K562 (cell line): ENCODE data around the gene CFAP20DC. TPM values are rescaled to one million over a fixed set of nuclear protein-coding genes. Genes with fewer than 3 reads are reported as not detected.

Experiments
- ATAC-seq: fragments of 200-7000 bp; cut with Tn5 transposase; 3 replicates; pipeline ENCODE4 v1.9.1; 2020; ENCODE audit warnings: moderate library complexity
- BruUV-seq: library from RNA; stranded (reverse); fragments of 400-500 nt; replicated peaks from 2 replicates; lab custom pipeline; 2021; lab: Mats Ljungman, UMichigan
- CTCF ChIA-PET: fragments of 300-600 bp; formaldehyde crosslinking; extraction: SDS; loops from one replicate; lab custom pipeline; 2021; ENCODE audit warnings: low intra/inter-chr PET ratio; lab: Yijun Ruan, JAX
- POLR2A ChIA-PET: fragments of 300-600, 350-650 bp; sonication (Branson Sonifier 250); formaldehyde crosslinking; extraction: SDS; loops from one replicate; lab custom pipeline; 2021; ENCODE audit warnings: antibody characterized with exemption, inconsistent platforms; lab: Yijun Ruan, JAX
- DNase-seq, 4 experiments: peaks; one replicate each; pipeline versions ENCODE4 v3.0.0 to v3.0.0-alpha.2; 2011 to 2018; ENCODE audit warnings: low spot score in 3 of 4, mixed read lengths in 3 of 4; ENCODE audit errors: extremely low read depth in 1 of 4
- FAIRE-seq: peaks from 2 replicates; lab custom pipeline; 2011; peaks lifted over from hg19 to GRCh38; lab: Jason Lieb, UNC
- H2AFZ ChIP-seq: 2 replicates; pipeline ENCODE4 v1.6.0; 2011; ENCODE audit warnings: low read depth, low read length, control low read depth, inconsistent platforms
- H3K27ac ChIP-seq: fragments of 200-600 bp; 3 replicates; pipeline ENCODE4 v1.8.0; 2011; ENCODE audit warnings: low read depth, mild to moderate bottlenecking, control low read depth, inconsistent platforms, low read length, moderate library complexity, mixed read lengths; ENCODE audit errors: extremely low read depth
- H3K27me3 ChIP-seq, 2 experiments: fragments of 300-600 bp in 1 of 2; 2 replicates in 1 of 2; 3 replicates in 1 of 2; pipeline versions ENCODE4 v1.6.0 to v1.8.0; 2011; ENCODE audit warnings: inconsistent platforms in 2 of 2, low read length in 2 of 2, mild to moderate bottlenecking in 1 of 2, mixed read lengths in 1 of 2, moderate library complexity in 1 of 2; ENCODE audit not compliant: control insufficient read depth in 2 of 2, insufficient read depth in 2 of 2
- H3K36me3 ChIP-seq: fragments of 300-600 bp; 3 replicates; pipeline ENCODE4 v1.8.0; 2011; ENCODE audit warnings: mild to moderate bottlenecking, low read length, inconsistent platforms; ENCODE audit not compliant: control insufficient read depth, insufficient read depth
- H3K4me1 ChIP-seq, 2 experiments: fragments of 200-600 bp in 1 of 2; replicated peaks in 1 of 2; 2 replicates in 1 of 2; 3 replicates in 1 of 2; pipeline versions ENCODE4 v1.5.1 to v1.8.0; 2011; ENCODE audit warnings: inconsistent platforms in 2 of 2, low read length in 2 of 2, mild to moderate bottlenecking in 1 of 2, mixed read lengths in 1 of 2, moderate library complexity in 1 of 2; ENCODE audit not compliant: control insufficient read depth in 2 of 2, insufficient read depth in 2 of 2
- H3K4me2 ChIP-seq: 2 replicates; pipeline ENCODE4 v1.6.1; 2011; ENCODE audit warnings: low read length, control low read depth, inconsistent platforms, mixed read lengths; ENCODE audit not compliant: insufficient read depth
- H3K4me3 ChIP-seq: fragments of 200-600 bp; sonication (generic), shearing (Covaris generic); 2 replicates; pipeline ENCODE4 v1.5.1; 2016; ENCODE audit warnings: control low read depth, inconsistent platforms
- H3K79me2 ChIP-seq: fragments of 200-600 bp; 3 replicates; pipeline ENCODE4 v1.8.0; 2011; ENCODE audit warnings: low read length, inconsistent platforms; ENCODE audit not compliant: control insufficient read depth, insufficient read depth
- H3K9ac ChIP-seq, 2 experiments: 2 replicates each; pipeline versions ENCODE4 v1.6.0 to v1.6.1; 2011; ENCODE audit warnings: low read depth in 2 of 2, low read length in 2 of 2, control low read depth in 1 of 2, inconsistent platforms in 1 of 2, mild to moderate bottlenecking in 1 of 2, mixed read lengths in 1 of 2; ENCODE audit not compliant: insufficient read depth in 1 of 2
- H3K9me1 ChIP-seq: one replicate; pipeline ENCODE4 v1.6.0; 2011; ENCODE audit warnings: inconsistent platforms, mild to moderate bottlenecking, low read length, moderate library complexity; ENCODE audit not compliant: control insufficient read depth, insufficient read depth
- H3K9me3 ChIP-seq: replicated peaks from 2 replicates; pipeline ENCODE4 v1.5.1; 2011; ENCODE audit warnings: low read depth, low read length, inconsistent platforms; ENCODE audit not compliant: control insufficient read depth, insufficient read depth
- H4K20me1 ChIP-seq: replicated peaks from 2 replicates; pipeline ENCODE4 v1.6.1; 2011; ENCODE audit warnings: low read length, inconsistent platforms, mixed read lengths; ENCODE audit not compliant: control insufficient read depth, insufficient read depth
- MECOM ChIP-seq: fragments of 250-450 bp; sonication (Bioruptor Pico); IDR thresholded peaks from 2 replicates; pipeline ENCODE4 v1.8.0; 2022; ENCODE audit warnings: inconsistent platforms
- PHB2 ChIP-seq: fragments of 450-650 bp; IDR thresholded peaks from 2 replicates; pipeline ENCODE4 v1.6.1; 2017; ENCODE audit warnings: low read depth
- RFX5 ChIP-seq: IDR thresholded peaks from 2 replicates; pipeline ENCODE4 v1.6.1; 2011; ENCODE audit warnings: low read depth, mild to moderate bottlenecking, improper control_type of control experiment, low read length
- SIX5 ChIP-seq, 2 experiments: IDR thresholded peaks; 2 replicates each; pipeline ENCODE4 v1.6.1; 2011; ENCODE audit warnings: low read length in 2 of 2, borderline replicate concordance in 1 of 2, low read depth in 1 of 2, mild to moderate bottlenecking in 1 of 2, moderate library complexity in 1 of 2; ENCODE audit not compliant: insufficient read depth in 1 of 2
- WHSC1 ChIP-seq: IDR thresholded peaks from one replicate; pipeline ENCODE4 v1.6.1; 2012; ENCODE audit warnings: low read length, control low read depth, inconsistent platforms
- ZNF217 ChIP-seq: sonication (generic); formaldehyde crosslinking; IDR thresholded peaks from 2 replicates; pipeline ENCODE4 v1.8.0; 2022; ENCODE audit warnings: mild to moderate bottlenecking, missing genetic modification reagents
- ZNF717 ChIP-seq: fragments of 250-450 bp; sonication (Bioruptor Pico); IDR thresholded peaks from 2 replicates; pipeline ENCODE4 v1.5.0; 2021
- WGBS: fragments of 100-300 bp; shearing (Covaris generic); methylation state at CpG from one replicate; pipeline ENCODE4 v1.1.6; 2016; ENCODE audit warnings: low coverage, mixed read lengths; ENCODE audit not compliant: insufficient coverage; ENCODE audit errors: missing lambda C conversion rate; 5-methylcytosine and 5-hydroxymethylcytosine counted together
- in situ Hi-C: fragments of 300-500 bp; cut with MboI; formaldehyde crosslinking; loops from 4 replicates; pipeline ENCODE4 v1.15.0; 2018; ENCODE audit warnings: inconsistent platforms, mixed read lengths
- intact Hi-C: fragments of 100-400 bp; cut with micrococcal nuclease; formaldehyde crosslinking; loops from 2 replicates; pipeline ENCODE4 v1.14.2; 2022
- polyA plus RNA-seq, 8 experiments: library from polyadenylated mRNA; depleted of rRNA in 4 of 8; stranded (reverse) in 5 of 8; unstranded in 3 of 8; fragments of >200 nt; fragmentation: Nextera tagmentation in 2 of 8; fragmentation: Illumina TruSeq in 1 of 8; extraction: Ambion mirVana in 2 of 8; extraction: Trizol in 1 of 8; gene quantifications; 2 replicates each; pipeline versions ENCODE4 v1.2.1 to v1.2.3, GENCODE V29; 2011 to 2014; ENCODE audit warnings: inconsistent platforms in 1 of 8, missing spikeins in 1 of 8
- total RNA-seq, 7 experiments: library from RNA; depleted of rRNA in 6 of 7; stranded (reverse); fragments of >200 nt in 6 of 7; fragmentation: Illumina TruSeq in 2 of 7; extraction: Trizol in 2 of 7; gene quantifications; 2 replicates each; pipeline versions ENCODE4 v1.2.1 to v1.2.3, GENCODE V29; 2011 to 2021; ENCODE audit warnings: low replicate concordance in 1 of 7
- TF ChIP-seq, protein P1 (sequence below): IDR thresholded peaks from 2 replicates; pipeline ENCODE4 v1.6.1; 2016; ENCODE audit warnings: missing genetic modification characterization, missing compliant biosample characterization
- TF ChIP-seq, protein P2 (sequence below): sonication (generic); formaldehyde crosslinking; IDR thresholded peaks from 2 replicates; pipeline ENCODE4 v1.9.0; 2022; ENCODE audit warnings: mild to moderate bottlenecking, missing genetic modification reagents

The CFAP20DC gene
- total and polyA plus RNA-seq, 9 of the 15 experiments (the other 6 are each of a cell fraction or from before 2014, with no cell fraction given): 1.6 to 5.9 (median 4.6) TPM

DNA sequence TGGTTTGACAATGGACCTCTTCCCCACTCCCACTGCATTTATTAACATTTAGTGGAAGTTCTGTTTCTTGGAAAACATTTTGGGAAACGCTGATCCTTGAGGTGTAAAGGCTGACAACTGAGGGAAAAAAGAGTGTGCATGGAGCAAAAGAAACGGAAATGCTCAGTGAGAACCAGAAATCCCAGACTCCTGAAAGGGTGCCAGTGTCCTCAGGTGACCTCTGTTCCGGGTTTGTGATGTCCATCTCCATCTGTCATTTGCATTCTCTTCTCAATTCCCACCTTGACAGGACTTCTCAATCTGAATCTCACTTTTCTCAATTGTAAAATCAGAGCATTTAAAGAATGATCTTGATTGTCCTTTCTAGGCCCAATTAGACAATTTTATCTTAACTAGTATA, 312.2 kb downstream of the CFAP20DC start (continued):
- TF ChIP-seq SIX5 (IDR thresholded peaks at IDR 0.05; ENCODE audit: borderline replicate concordance in 1 of 2, insufficient read depth in 1 of 2, low read depth in 1 of 2, low read length in 2 of 2): no peak

DNA sequence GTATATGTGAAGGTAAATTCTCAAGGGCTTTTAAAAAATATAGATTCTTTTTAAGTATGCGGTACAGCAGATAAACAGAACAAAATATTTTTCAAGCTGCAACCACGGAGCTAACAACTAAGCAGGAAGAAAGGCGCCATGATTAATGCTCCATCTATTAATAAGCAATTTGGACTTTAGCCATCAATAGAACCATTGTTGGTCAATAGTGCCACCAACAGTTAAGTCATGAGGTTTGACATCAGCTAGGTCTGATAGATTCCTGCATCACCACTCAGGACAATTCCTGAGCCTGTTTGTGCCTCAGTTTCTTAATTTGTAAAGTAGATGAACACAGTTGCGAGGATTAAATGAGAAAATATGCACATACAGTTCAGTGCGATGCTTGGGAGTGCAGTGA, 318.2 kb downstream of the CFAP20DC start:
- ATAC-seq (no peak), DNase-seq (no peak), FAIRE-seq (no peak)
- H3K79me2 ChIP-seq: no peaks in the 10 kb centered on the region
- H3K27ac ChIP-seq: no peak overlapping the region
- H3K36me3 ChIP-seq: no peaks in the 10 kb centered on the region
- H2AFZ ChIP-seq: no peak overlapping the region
- TF ChIP-seq MECOM: no peak
- no peak for TF ChIP-seq ZNF217
- TF ChIP-seq, protein P1, sequence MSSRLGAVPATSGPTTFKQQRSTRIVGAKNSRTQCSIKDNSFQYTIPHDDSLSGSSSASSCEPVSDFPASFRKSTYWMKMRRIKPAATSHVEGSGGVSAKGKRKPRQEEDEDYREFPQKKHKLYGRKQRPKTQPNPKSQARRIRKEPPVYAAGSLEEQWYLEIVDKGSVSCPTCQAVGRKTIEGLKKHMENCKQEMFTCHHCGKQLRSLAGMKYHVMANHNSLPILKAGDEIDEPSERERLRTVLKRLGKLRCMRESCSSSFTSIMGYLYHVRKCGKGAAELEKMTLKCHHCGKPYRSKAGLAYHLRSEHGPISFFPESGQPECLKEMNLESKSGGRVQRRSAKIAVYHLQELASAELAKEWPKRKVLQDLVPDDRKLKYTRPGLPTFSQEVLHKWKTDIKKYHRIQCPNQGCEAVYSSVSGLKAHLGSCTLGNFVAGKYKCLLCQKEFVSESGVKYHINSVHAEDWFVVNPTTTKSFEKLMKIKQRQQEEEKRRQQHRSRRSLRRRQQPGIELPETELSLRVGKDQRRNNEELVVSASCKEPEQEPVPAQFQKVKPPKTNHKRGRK: no peak
- no peak for TF ChIP-seq ZNF717 (CRISPR knock-in tag)
- TF ChIP-seq PHB2: no peak
- no peak for TF ChIP-seq RFX5
- TF ChIP-seq, protein P2, sequence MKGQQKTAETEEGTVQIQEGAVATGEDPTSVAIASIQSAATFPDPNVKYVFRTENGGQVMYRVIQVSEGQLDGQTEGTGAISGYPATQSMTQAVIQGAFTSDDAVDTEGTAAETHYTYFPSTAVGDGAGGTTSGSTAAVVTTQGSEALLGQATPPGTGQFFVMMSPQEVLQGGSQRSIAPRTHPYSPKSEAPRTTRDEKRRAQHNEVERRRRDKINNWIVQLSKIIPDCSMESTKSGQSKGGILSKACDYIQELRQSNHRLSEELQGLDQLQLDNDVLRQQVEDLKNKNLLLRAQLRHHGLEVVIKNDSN (CRISPR knock-in tag): no peak
- TF ChIP-seq WHSC1: no peak
- CTCF ChIA-PET: no interaction called here
- in situ Hi-C loops: no loop called here
- H3K27me3 ChIP-seq: no peaks in the 10 kb centered on the region
- no peaks in the 10 kb centered on the region for H3K9me3 ChIP-seq
- H4K20me1 ChIP-seq: no peaks in the 10 kb centered on the region
- H3K9ac ChIP-seq: no peak overlapping the region
- BruUV-seq: no TSS peak
- POLR2A ChIA-PET: interaction anchor here (0.6 kb wide), 1 partner anchor 50 kb away, joined by 4 read pairs; no protein-coding TSS in a partner anchor
- WGBS: 85% methylated on average over 5 of the region's 5 CpGs
- H3K9me1 ChIP-seq: no peaks in the 10 kb centered on the region
- intact Hi-C loops: no loop called here
- no peak overlapping the region for H3K4me3 ChIP-seq
- no peaks in the 10 kb centered on the region for H3K4me1 ChIP-seq
- no peak overlapping the region for H3K4me2 ChIP-seq
